Thymus (tissue), 11 donors: ENCODE data around the gene FLYWCH1. TPM values are rescaled to one million over a fixed set of nuclear protein-coding genes. Genes with fewer than 3 reads are reported as not detected.

Experiments
- DNase-seq, 9 donors: peaks; one replicate each; pipeline ENCODE4 v3.0.0-alpha.2; 2013; ENCODE audit warnings: low spot score in 9 of 9, low read depth in 6 of 9, missing footprints in 1 of 9
- H3K27ac ChIP-seq, 2 donors: one replicate each; pipeline ENCODE4 v1.5.1; 2013; ENCODE audit warnings: control low read depth in 1 of 2, low read depth in 1 of 2, low read length in 1 of 2, mild to moderate bottlenecking in 1 of 2, moderate library complexity in 1 of 2
- H3K27me3 ChIP-seq, 2 donors: one replicate each; pipeline ENCODE4 v1.5.1; 2013; ENCODE audit warnings: low read length in 1 of 2; ENCODE audit not compliant: control insufficient read depth in 2 of 2, insufficient read depth in 1 of 2
- H3K36me3 ChIP-seq, 2 donors: one replicate each; pipeline ENCODE4 v1.5.1; 2013; ENCODE audit warnings: low read length in 1 of 2, mild to moderate bottlenecking in 1 of 2, moderate library complexity in 1 of 2; ENCODE audit not compliant: control insufficient read depth in 2 of 2, insufficient read depth in 2 of 2
- H3K4me1 ChIP-seq, 2 donors: one replicate each; pipeline ENCODE4 v1.5.1; 2013; ENCODE audit warnings: low read length in 2 of 2; ENCODE audit not compliant: control insufficient read depth in 2 of 2, insufficient read depth in 2 of 2
- H3K4me3 ChIP-seq, 2 donors: one replicate each; pipeline ENCODE4 v1.5.1; 2013; ENCODE audit warnings: low read length in 2 of 2, control low read depth in 1 of 2, mild to moderate bottlenecking in 1 of 2
- H3K9me3 ChIP-seq, 2 donors: one replicate each; pipeline ENCODE4 v1.5.1; 2013; ENCODE audit warnings: low read length in 1 of 2, mild to moderate bottlenecking in 1 of 2; ENCODE audit not compliant: control insufficient read depth in 2 of 2, insufficient read depth in 1 of 2
- WGBS: extraction: QIAGEN DNeasy Blood & Tissue Kit; methylation state at CpG from one replicate; pipeline ENCODE4 v1.1.7; 2013; 5-methylcytosine and 5-hydroxymethylcytosine counted together
- polyA plus RNA-seq: library from polyadenylated mRNA; stranded (reverse); fragments of 200-250 nt; gene quantifications from one replicate; pipeline ENCODE4 v1.2.3, GENCODE V29; 2013
- total RNA-seq: library from RNA; stranded (reverse); fragments of 120-200 nt; gene quantifications from one replicate; pipeline ENCODE4 v1.2.4, GENCODE V29; 2013
- donor health status: healthy.

The FLYWCH1 gene
- total and polyA plus RNA-seq, 2 donors: 9.6 to 34.1 TPM

GRCh38 chr16:2987286-2987685, 75.6 kb downstream of the FLYWCH1 start:
- H3K4me3 ChIP-seq: no peak overlapping the region

GRCh38 chr16:2987833-2988232, 76.1 kb downstream of the FLYWCH1 start:
- WGBS: 88% methylated on average over 8 of the region's 8 CpGs
- no peaks in the 10 kb centered on the region for H3K9me3 ChIP-seq
- no peak for DNase-seq
- H3K27me3 ChIP-seq: peaks cover 9 to 58% of the 10 kb centered on the region in 2 donors
- no peaks in the 10 kb centered on the region for H3K36me3 ChIP-seq
- no peak overlapping the region for H3K4me3 ChIP-seq
- no peak overlapping the region for H3K27ac ChIP-seq
- peaks cover 0 to 31% of the 10 kb centered on the region in 2 donors for H3K4me1 ChIP-seq

More at GRCh38 chr16:2987286-2987685, 75.6 kb downstream of the FLYWCH1 start:
- Histone ChIP-seq H3K27me3 (peaks cover 9 to 56% of the 10 kb centered on the region in 2 donors), H3K27ac (no peak overlapping the region), H3K36me3 (no peaks in the 10 kb centered on the region), H3K4me1 (peaks cover 0 to 31% of the 10 kb centered on the region in 2 donors), H3K9me3 (no peaks in the 10 kb centered on the region)
- 95% methylated on average over 9 of the region's 9 CpGs for WGBS
- no peak for DNase-seq

GRCh38 chr16:2988590-2989099, 76.9 kb downstream of the FLYWCH1 start:
- H3K27ac ChIP-seq: peak overlapping the region; percentile 9 to 29
- H3K27me3 ChIP-seq: peaks cover 9 to 55% of the 10 kb centered on the region in 2 donors
- H3K4me3 ChIP-seq: no peak overlapping the region
- no peak for DNase-seq
- H3K9me3 ChIP-seq: no peaks in the 10 kb centered on the region
- H3K36me3 ChIP-seq: no peaks in the 10 kb centered on the region
- peaks cover 0 to 28% of the 10 kb centered on the region in 2 donors for H3K4me1 ChIP-seq
- WGBS: 89% methylated on average over 8 of the region's 8 CpGs

- no peak for DNase-seq
- 91% methylated on average over 10 of the region's 10 CpGs for WGBS
- Histone ChIP-seq H3K4me3 (no peak overlapping the region), H3K4me1 (peaks cover 0 to 28% of the 10 kb centered on the region in 2 donors), H3K9me3 (no peaks in the 10 kb centered on the region), H3K27me3 (peaks cover 5 to 36% of the 10 kb centered on the region in 2 donors), H3K36me3 (no peaks in the 10 kb centered on the region), H3K27ac (no peak overlapping the region)
Measured at GRCh38 chr16:2990891-2991290, 79.2 kb downstream of the FLYWCH1 start.

GRCh38 chr16:2991566-2992261, 80.0 kb downstream of the FLYWCH1 start:
- Histone ChIP-seq H3K36me3 (no peaks in the 10 kb centered on the region), H3K9me3 (no peaks in the 10 kb centered on the region), H3K27me3 (peaks cover 5 to 33% of the 10 kb centered on the region in 2 donors), H3K4me3 (no peak overlapping the region), H3K4me1 (peaks cover 0 to 28% of the 10 kb centered on the region in 2 donors), H3K27ac (no peak overlapping the region)
- WGBS: 96% methylated on average over 12 of the region's 12 CpGs
- DNase-seq: no peak

GRCh38 chr16:2992383-2993081, 80.8 kb downstream of the FLYWCH1 start:
- WGBS: 92% methylated on average over 14 of the region's 14 CpGs
- no peak for DNase-seq
- H3K27me3 ChIP-seq: peaks cover 5 to 33% of the 10 kb centered on the region in 2 donors
- H3K4me3 ChIP-seq: no peak overlapping the region
- no peaks in the 10 kb centered on the region for H3K36me3 ChIP-seq
- no peaks in the 10 kb centered on the region for H3K9me3 ChIP-seq
- peaks cover 0 to 22% of the 10 kb centered on the region in 2 donors for H3K4me1 ChIP-seq
- H3K27ac ChIP-seq: peak overlapping the region; percentile 26 to 28

- Histone ChIP-seq H3K4me3 (no peak overlapping the region), H3K27me3 (peaks cover 3 to 40% of the 10 kb centered on the region in 2 donors), H3K27ac (no peak overlapping the region), H3K4me1 (peaks cover 0 to 2% of the 10 kb centered on the region in 2 donors), H3K9me3 (no peaks in the 10 kb centered on the region), H3K36me3 (no peaks in the 10 kb centered on the region)
- WGBS: over 99% methylated on average over 13 of the region's 13 CpGs
- DNase-seq: no peak
Measured at GRCh38 chr16:2996298-2996697, 84.6 kb downstream of the FLYWCH1 start.

- no peaks in the 10 kb centered on the region for H3K36me3 ChIP-seq
- peaks cover 3 to 8% of the 10 kb centered on the region in 2 donors for H3K4me1 ChIP-seq
- no peak overlapping the region for H3K27ac ChIP-seq
- no peaks in the 10 kb centered on the region for H3K9me3 ChIP-seq
- no peak overlapping the region for H3K4me3 ChIP-seq
- 93% methylated on average over 6 of the region's 6 CpGs for WGBS
- peaks cover 6 to 46% of the 10 kb centered on the region in 2 donors for H3K27me3 ChIP-seq
- no peak for DNase-seq
Measured at GRCh38 chr16:2999929-3000328, 88.2 kb downstream of the FLYWCH1 start.

GRCh38 chr16:3000540-3000939, 88.8 kb downstream of the FLYWCH1 start:
- Histone ChIP-seq H3K4me3 (no peak overlapping the region), H3K36me3 (no peaks in the 10 kb centered on the region), H3K27ac (no peak overlapping the region), H3K27me3 (peaks cover 8 to 51% of the 10 kb centered on the region in 2 donors), H3K9me3 (no peaks in the 10 kb centered on the region), H3K4me1 (peaks cover 4 to 9% of the 10 kb centered on the region in 2 donors)
- DNase-seq: no peak
- 98% methylated on average over 4 of the region's 4 CpGs for WGBS
